ENCODE data around the gene DDAH1.
A peak's percentile ranks its signal among the peaks of the same experiment; 100 is the strongest.

Gene DDAH1

DNA sequence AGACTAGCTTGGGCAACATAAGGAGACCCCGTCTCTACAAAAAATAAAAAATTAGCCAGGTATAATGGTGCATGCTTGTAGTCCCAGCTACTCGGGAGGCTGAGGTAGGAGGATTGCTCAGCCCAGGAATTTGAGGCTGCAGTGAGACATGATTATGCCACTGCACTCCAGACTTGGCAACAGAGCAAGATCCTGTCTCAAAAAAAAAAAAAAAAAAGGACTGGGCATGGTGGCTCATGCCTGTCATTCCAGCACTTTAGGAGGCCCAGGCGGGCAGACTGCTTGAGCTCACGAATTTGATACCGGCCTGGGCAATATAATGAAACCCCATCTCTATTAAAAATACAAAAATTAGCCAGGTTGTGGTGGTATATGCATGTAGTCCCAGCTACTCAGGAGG is 141.2 kb downstream of the DDAH1 start:
- no peak for DNase-seq

DNA sequence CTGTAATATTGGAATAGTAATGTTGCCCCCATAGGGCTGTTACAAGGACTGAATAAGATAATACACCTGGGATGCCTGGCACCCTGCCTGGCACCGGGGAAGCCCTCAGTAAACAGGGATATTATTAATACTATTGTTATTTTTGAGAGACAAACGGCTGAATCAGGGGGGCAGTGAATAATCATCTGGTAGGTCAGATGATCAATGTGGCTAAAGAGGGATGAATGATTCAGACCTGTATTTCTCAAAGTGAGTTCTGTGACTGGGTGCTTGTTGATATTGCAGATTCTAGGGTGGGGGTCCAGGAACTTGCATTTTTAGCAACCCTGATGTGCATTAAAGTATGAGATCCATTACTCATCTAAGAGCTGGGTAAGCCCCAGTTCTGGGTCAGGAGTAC is 142.3 kb downstream of the DDAH1 start:
- DNase-seq = no peak

DNA sequence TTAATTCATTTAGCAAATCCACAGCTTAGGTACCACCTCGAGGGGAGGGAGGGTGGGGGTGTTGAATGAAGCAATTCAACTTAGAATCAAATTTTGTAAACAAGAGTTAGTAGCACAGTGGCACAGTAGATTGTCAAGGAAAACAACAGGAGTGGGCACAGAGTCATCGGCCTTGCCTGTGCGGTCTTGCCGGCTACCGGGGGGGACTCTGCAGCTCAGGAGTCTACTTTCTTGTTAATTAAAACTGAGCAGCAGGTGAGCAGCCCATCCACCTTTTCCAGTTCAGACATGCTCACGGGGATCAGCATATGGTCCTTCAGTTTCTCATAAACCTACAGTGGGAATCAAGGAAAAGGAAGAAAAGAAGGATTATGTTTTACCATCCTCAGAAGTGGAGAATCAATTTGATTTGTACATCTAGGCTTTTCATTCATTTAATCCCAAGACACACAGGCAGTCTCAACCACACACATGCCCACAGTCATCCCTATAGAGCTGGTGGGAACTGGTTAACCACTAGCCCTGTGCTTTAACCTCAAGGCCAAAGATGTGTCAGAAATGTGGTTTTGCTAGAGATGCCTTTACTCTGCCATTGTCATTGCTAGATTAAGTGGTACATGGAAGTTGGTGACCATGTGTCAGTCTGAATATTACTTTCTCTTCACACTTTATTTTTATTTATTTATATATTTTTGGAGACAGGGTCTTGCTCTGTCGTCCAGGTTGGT is 143.6 kb downstream of the DDAH1 start:
- DNase-seq = no peak

DNA sequence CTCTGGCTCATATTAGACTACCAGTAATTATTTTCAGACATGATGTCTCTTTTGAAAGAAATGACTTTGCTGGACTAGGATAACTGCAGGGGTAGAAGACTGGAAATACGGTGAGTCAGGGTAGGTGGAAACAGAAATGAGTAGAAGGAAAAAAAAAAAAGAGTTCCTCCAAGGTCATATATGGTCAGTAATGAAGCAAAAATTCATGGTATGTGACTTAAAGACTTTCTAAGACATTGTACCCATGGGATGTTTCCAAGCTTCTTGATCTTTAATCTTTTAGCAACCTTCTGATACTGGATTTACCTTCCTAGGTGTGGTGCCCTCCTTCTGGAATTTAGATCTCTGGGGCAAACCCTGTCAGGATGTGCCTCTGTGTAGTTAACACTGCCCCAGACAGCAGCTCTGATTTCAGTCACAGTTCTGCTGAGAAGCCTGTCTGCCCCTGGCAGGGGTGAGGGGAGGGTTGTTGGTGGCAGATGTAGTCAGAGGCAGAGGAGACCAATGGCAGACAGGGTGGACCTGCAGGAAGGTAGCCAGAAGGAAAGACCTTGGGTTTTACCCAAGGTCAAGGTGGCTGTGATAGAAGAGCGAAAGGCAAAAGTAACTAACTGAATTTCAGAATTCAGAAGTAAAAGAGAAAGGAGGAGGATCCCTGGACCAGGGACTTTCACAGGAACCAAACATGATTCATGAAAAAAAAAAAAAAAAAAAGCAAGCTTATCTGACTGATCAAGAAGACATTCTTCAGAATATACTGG is 144.4 kb downstream of the DDAH1 start:
- no peak for DNase-seq

DNA sequence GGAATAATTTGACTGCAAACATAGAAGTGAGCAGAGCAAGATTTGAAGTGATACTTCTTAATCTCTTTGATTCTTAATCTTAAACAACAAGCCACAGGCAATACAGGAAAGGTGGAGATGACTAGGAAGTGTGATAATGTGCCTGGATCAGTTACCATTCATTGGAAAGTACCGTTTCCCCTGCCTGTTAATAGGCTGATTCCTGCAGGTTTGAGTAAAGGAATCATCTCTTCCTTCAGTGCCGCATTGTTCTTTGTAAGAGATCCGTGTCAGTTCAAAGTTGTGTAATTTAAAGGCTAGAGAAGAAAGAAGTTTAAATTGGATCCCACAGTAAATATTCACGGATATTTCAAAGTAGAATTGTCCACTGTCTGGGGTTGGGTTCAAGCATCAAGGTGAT is 145.0 kb downstream of the DDAH1 start:
- no peak for DNase-seq

DNA sequence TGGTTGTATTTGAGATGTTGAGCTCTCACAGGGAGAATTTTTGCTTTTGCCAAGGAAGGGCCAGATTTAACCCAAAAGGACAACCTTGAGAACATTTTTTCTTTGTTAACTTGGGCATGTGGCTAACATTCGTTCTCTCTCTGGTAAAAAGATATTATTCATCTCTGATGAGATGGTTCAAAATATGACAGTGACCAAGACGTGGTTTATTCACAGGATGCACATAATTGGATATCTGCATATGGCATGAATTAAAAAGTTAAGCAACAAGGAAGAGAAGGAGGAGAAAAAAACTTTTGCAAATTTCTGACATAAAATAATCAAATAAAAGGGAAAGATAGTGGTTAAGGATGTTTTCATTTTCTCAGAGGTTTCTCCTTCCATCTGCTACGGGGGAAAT is 145.5 kb downstream of the DDAH1 start:
- DNase-seq = no peak

DNA sequence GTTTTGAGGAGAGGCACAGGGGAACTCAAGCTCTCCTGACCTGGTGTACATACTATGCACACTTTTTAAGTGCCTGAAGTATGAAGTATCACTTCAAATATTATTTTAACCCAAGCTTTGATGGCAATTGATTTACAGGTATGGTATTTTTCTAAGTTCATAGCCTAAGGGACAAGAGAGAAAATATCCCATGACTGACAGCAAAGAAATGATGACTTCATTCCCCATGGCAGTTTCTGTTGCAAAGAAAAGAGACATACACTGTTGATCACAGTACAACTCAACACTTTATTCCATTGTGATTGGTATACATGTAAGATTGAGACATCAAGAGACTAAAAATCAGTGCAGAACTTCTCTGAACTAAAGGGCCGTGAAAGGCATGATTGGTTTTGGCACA is 146.7 kb downstream of the DDAH1 start:
- no peak for DNase-seq

DNA sequence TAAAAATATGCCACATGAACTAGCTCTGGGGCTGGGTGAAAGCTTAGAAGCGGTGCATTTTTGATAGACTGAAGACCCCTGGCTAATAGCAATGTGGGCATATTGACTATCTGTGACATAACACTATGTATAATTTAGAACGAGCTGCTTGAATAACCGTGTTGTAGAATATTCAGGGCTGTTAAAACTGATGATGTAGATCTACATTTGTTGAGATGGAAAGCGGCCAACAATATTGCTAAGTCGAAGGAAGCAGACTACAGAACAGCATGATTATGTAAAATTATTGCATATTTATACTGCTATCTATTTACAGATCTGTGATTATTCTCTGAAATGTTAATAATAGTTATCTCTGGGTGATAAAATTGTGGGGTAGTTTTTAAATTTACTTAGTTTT is 147.4 kb downstream of the DDAH1 start:
- DNase-seq = no peak

DNA sequence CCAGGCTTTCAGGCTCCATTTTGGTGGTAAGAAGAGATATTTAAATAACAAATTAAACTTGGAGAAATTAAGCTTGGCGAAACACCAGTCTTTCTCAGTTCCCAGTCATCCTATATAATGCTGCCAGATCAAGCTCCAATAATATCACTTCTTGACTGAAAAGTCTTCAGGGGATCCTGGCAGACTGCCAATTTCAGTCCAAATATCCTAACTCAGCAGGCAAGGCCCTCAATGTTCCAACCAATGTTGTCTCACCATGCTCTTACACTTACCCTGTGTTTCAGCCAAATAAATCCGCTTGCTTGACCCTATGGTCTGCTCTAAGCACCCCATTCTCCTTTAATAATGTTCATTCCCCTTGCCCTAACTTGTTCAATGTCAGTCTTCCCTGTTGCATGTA is 148.6 kb downstream of the DDAH1 start:
- DNase-seq = no peak

DNA sequence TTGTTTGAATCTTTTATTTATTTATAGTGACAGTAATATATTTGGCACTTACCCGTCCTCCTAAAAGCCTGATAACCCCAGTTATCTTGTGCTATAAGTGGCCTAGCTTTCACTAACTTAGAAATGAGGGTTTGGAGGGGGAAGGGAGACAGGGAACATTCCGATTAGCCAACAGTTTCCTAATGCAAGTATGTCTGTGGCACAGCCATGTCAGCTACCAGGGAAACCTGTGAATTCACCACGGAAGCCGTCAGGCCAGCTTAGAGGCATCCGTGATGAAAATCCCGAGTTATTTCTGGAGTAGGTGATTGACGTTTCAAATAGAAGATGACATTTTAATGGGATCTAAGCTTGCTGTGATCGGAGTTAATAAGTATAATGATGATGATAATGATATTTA is 149.2 kb downstream of the DDAH1 start:
- DNase-seq = no peak

DNA sequence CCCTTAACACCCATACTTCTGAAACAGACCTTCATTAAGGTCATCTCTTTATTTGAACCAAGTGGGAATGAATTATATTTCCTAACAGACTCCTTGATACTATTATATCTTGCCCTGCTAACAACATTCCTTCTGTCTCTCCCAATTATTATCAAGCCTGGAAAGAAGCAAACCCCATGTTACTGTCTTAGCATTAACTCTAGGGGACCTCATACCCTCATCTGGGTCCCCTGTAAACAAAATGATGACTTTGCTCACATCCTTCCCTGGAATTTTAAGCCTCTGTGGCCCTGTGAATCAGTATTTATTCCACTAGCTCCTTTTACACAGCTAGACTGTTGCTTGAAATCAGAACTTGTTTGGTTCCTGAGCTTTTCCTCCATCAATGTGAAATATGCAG is 150.2 kb downstream of the DDAH1 start:
- no peak for DNase-seq

DNA sequence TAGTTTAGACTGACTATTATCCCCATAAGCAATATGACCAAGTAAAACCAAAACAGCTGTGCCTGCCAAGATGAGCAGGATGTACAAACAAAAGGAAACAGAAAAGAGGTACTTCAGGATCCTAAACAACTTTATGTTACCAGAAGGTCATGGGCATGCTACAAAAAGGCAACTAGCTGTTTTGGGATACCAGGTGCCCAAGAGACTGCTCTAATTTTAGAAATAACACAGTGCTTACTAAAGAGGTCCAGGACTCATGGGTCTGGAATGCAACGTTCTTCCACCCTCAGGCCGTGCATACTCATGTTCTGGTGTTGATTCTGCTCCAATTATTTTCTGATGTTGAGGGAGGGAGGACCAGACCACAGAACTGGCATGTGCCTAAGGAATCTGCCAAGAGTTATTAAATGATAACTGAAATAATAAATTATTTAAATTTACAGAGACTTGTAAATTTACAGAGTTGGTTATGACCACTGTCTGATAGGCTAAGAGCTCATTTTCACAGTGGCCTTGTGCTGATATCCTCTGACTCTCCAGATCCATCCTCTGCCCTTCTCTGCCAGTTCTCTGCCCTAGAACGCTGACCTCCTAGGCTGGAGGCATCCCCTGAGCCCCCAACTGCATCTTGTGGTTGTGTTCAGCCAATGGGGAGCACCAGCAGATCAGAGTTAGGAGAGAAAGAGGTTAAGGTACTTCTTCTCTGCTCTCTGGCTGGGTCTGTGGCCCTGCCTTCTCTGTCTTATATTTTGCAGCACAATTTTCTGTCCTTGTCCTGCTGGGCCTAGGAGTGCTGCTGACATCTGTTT is 150.9 kb downstream of the DDAH1 start:
- DNase-seq = no peak

DNA sequence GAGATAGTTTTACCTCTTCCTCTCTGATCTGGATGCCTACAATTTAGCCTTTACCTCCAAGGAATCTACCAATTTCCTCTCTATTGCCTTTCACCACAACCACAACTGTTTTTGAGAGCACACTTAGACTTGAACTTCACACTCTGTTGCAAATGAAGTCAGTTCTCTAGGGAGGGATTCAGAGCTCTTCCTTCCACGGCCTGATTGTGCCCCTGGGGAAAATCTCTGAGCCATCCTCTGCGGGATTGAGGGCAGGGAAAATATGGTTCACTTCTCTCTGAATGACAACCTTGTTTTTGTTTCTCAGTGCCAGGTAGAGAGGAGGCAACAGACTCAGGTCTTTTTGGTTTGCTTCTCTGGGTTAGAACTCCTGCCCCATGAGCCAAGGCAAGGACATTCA is 153.1 kb downstream of the DDAH1 start:
- DNase-seq = no peak

DNA sequence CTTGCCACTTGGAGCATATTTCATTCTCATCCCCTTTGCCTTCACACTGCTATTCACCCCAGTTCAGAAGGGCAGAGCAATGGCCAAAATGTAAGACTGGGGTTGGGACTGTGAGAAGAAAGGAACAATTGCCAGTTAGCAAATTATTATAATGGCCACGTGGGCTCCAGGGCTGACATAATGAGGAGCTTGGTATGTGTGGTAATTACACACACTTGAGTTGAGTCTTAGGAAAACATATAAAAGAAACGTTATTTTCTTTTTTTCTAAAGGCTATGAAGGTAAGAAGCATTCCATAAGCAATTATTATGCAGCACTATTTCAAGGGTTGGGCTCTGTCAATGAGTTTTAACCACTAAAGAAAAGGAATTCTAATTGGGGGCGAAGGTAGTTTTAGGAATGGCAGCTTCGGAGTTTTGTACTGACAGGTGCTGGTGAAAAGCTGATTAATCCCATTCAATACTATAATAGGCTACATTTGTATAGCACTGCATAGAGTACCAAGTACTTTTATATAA is 156.1 kb downstream of the DDAH1 start:
- DNase-seq = no peak

DNA sequence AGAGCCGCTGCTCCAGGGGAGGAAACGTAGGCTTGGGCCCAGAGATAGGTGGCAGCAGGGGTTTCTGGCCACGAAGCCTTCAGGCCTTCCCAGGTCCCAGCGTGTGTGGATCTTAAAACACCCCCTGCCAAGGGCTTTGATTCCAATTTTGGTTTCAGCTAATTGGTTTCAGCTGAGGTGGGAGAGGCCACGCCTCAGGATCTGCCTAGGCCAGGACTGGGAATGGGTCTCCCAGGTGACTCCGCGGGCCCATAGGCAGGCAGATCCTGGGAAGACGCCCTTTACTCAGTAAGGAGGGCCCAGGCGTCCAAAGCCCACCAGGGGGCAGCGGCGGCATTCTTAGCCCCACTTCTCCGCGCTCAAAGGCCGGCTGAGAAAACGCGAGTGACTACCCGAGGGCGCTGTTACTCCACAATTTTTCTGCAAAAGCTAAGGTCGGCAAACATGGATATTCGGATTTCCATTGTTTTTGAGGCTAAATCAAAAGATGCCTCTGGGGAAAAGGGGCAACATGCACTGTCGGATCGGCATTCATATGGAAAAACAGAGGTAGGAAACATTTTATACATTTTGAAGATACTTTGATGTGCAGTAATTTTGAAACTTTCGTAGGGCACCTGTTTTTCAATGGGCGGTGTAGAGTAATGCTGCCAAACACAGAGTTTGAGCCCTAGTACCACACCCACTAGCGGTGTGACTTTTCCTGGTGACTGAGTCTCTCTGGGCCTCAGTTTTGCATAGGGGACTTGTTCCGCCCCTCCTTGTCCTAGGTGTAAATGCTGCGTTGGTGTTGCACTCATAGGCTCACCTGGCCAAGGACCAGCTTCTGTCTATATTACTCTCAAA is 156.7 kb downstream of the DDAH1 start:
- DNase-seq = peak; percentile 45 to 61

DNA sequence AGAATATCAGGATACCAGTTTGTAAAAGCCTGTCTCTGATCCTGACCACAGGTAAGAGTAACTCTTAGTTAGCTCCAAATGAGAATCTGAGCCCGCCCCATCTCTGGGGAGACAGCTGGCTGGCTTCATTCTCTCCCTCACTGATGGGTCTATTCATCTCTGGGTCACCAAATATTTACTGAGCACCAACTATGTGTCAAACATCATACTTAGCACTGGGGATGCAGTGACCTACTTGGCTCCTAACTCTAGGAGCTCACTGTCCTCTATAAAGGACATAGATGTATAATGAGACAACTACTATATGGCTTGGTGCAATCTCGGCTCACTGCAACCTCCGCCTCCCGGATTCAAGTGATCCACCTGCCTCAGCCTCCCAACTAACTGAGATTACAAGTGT is 158.7 kb downstream of the DDAH1 start:
- no peak for DNase-seq

DNA sequence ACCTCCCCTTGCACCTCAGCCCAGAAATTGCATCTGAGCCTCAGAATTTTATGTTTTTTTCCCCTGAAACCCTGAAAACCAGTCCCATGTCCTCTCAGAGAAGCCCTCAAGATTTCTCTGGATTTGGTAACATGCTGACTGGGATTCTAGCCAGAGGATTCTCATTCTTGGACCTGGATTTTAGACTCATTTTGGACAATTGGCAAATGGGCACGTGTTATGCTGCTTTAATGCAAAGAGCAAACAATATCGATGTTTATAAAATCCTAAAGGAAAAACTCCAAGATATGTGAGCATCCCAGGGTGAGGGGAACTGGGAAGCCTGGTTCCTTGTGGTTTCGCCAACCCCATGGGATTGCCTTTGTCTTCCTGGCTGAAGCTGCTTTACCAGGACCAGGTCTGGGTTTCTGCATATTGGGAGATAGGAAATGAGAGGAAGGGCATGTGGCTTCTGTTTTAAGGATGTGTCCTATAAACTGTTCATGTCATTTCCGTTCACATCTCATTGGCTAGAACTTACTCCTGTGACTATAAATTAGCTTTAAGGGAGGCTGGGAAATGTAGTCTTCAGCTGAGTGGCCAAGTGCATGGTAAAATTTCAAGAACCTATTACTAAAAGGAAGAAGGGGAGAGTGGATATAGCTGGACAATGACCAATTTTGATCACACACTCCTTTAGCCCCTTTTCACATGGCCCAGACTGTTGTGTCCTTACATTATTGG is 161.4 kb downstream of the DDAH1 start:
- DNase-seq = no peak

DNA sequence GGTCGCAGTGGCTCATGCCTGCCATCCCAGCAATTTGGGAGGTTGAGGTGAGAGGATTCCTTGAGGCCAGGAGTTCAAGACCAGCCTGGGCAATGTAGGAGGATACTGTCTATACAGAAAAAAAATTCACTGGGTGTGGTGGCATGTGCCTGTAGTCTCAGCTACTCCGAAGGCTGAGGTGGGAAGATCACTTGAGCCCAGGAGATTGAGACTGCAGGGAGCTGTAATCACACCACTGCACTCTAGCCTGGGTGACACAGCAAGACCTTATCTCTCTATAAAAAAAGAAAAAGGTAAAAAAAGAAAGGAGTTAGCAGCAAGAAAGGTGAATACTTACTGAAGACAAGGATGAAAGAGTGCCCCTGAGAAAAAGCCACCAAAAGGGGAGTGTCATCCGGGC is 164.8 kb downstream of the DDAH1 start:
- DNase-seq = no peak

DNA sequence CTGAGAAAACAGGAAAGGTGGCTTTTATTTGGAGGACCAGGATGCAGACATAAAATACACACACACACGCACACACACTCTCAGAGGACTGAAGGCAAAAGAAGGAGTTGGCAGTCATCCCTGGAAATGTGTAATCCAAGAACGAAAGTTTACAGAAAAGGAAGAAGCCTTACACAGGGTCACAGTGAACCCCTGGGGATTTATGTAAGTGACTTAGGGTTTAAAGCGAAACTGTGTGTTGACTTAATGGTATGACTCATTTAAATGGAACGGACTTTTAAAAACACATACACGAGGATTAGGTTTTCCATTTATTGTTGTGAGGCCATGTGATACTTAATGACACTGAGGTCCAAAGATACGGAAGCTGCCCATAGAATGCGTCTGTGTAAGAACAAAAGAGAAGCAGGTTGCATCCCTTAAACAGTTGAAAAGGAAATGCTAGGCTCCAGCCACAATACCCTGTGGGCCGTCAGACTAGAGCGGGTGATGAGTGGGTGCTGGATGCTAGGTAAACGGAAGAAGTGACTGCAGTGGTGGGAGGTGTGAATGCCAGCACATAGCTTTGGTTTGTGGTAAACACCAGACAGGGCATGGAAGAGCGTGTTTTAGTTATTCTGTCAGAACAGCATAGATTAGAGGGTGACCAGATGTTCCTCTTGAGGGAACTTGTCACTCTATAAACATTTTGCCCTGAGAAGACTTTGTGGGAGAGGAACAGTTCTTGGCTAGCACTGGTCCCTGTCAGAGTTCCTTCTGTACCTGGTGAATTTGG is 166.9 kb downstream of the DDAH1 start:
- peak; percentile 45 to 62 for DNase-seq

DNA sequence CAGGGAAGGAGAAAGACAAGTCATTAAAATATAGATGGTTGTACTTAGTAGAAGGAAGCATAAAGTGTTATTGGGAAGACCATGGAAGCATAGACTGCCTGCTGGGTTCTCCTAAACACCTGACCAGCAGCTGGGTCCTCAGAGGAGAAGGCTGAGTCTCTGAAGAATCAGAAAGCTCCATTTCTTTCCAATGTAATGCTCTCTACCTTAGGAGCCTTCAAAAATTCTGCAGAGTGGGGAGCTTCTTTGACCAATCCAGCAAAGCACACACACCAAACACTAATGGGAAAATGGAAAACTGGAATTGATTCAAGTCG is 167.5 kb downstream of the DDAH1 start:
- DNase-seq = no peak

DNA sequence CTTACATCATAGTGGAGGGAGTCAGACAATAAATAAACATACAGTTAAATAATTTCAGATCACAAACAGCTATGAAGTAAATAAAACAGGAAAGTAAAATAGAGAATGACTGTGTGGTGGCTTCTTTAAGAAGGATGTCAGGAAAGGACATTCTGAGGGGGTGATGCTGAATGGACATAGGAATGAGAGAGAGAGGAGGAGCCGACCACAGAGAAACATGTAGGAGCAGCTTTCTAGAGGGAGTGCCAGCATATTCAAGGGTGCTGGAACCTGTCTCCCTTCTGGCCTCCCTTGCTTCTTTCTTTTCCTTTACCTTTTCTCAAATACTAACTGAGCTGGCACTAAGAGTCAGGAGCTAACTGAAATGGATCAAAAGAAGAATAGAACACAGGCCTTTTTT is 168.0 kb downstream of the DDAH1 start:
- no peak for DNase-seq

Data from CD4-positive, alpha-beta T cell treated with Interferon alpha-2 for 1 hour (primary cell).